ENCODE results near the gene ECSCR. TPM values are rescaled to one million over a fixed set of nuclear protein-coding genes. Genes with fewer than 3 reads are reported as not detected.
"Not testable (repeated sequence)": the region's sequence is repeated elsewhere in the genome, so short reads cannot be mapped to it uniquely, and the experiment has no call there.

Gene ECSCR
- total RNA-seq, 1 experiment from 2014 or later = not detected

DNA sequence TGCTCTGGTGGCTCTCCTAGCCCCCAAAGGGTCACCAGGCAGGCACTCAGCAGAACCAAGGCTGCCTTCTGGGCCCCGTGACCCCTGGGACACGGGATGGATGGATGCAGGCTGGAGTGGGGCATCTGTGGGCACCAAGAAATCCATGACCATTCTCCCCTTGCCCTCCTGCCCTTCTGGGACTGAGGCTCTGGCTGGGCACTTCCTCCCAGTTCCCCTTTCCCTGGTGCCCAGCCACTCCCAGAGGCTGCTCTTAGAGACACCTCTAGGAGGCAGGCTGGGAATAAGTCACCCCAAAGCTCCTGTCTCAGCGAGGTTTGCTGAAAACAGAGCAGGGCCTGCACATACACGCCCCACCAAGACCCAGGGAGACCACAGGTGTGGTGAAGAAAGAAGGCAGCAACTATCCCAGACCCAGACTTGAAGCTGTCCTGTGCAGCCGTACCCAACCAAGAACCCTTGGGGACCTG lies 19.1 kb upstream of the ECSCR start:
- BruUV-seq (replicated peaks) = no TSS peak
- H3K9me3 ChIP-seq = no peaks in the 10 kb centered on the region
- no peak overlapping the region for H3K4me3 ChIP-seq (ENCODE audit: low read depth, low read length)
- H3K4me3 Mint-ChIP-seq (ENCODE audit: unreplicated experiment) = no peak overlapping the region
- H3K36me3 ChIP-seq (ENCODE audit: control insufficient read depth, insufficient read depth, low read length) = no peaks in the 10 kb centered on the region
- TF ChIP-seq, protein P1, sequence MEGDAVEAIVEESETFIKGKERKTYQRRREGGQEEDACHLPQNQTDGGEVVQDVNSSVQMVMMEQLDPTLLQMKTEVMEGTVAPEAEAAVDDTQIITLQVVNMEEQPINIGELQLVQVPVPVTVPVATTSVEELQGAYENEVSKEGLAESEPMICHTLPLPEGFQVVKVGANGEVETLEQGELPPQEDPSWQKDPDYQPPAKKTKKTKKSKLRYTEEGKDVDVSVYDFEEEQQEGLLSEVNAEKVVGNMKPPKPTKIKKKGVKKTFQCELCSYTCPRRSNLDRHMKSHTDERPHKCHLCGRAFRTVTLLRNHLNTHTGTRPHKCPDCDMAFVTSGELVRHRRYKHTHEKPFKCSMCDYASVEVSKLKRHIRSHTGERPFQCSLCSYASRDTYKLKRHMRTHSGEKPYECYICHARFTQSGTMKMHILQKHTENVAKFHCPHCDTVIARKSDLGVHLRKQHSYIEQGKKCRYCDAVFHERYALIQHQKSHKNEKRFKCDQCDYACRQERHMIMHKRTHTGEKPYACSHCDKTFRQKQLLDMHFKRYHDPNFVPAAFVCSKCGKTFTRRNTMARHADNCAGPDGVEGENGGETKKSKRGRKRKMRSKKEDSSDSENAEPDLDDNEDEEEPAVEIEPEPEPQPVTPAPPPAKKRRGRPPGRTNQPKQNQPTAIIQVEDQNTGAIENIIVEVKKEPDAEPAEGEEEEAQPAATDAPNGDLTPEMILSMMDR (IDR thresholded peaks at IDR 0.05; ENCODE audit: insufficient read depth in 1 of 2, low read depth in 1 of 2, low read length in 1 of 2, severe bottlenecking in 1 of 2, unreplicated experiment in 1 of 2) = no peak
- DNase-seq = no peak
- no peaks in the 10 kb centered on the region for H3K27me3 ChIP-seq (replicated peaks; ENCODE audit: control insufficient read depth, insufficient read depth, low read length)
- no peaks in the 10 kb centered on the region for H3K4me1 Mint-ChIP-seq (ENCODE audit: low read depth, unreplicated experiment)
- intact Hi-C loops (cut with micrococcal nuclease; ENCODE audit: unreplicated experiment) = no loop called here
- H3K27ac Mint-ChIP-seq (ENCODE audit: unreplicated experiment) = no peak overlapping the region
- peaks cover 6% of the 10 kb centered on the region; the same call in 1 of the 2 replicates for H3K4me1 ChIP-seq
- ChIA-PET POLR2A (no interaction called here), CTCF (no interaction called here)
- H3K9me3 Mint-ChIP-seq (ENCODE audit: unreplicated experiment) = no peaks in the 10 kb centered on the region
- H3K36me3 Mint-ChIP-seq (ENCODE audit: insufficient read depth, unreplicated experiment) = no peaks in the 10 kb centered on the region
- H3K27me3 Mint-ChIP-seq (ENCODE audit: insufficient read depth, unreplicated experiment) = no peaks in the 10 kb centered on the region

DNA sequence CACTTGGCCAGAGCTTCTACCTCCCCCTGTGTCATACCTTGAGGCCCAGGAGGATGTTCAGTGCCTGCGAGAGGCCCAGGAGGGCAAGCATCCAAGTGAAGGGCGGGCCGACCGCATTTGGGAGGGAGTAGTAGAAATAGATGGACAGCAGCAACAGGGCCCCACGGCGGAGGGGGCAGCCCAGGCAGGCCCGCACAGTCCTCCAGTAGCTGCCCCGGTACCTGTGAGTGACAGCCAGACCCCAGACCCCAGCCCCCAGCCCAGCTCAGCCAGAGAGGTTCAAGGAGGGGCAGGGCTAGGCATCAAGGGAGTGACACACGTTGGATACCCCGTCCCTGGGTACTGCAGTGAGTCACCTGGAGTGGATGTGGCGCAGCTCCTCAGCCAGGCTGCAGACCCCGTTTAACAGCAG lies 18.6 kb upstream of the ECSCR start:
- Mint-ChIP-seq H3K4me1 (ENCODE audit: low read depth, unreplicated experiment) (no peaks in the 10 kb centered on the region), H3K36me3 (ENCODE audit: insufficient read depth, unreplicated experiment) (no peaks in the 10 kb centered on the region), H3K9me3 (ENCODE audit: unreplicated experiment) (no peaks in the 10 kb centered on the region), H3K4me3 (ENCODE audit: unreplicated experiment) (no peak overlapping the region), H3K27me3 (ENCODE audit: insufficient read depth, unreplicated experiment) (no peaks in the 10 kb centered on the region), H3K27ac (ENCODE audit: unreplicated experiment) (no peak overlapping the region)
- intact Hi-C loops (cut with micrococcal nuclease; ENCODE audit: unreplicated experiment) = no loop called here
- no TSS peak for BruUV-seq (replicated peaks)
- no peak for DNase-seq
- Histone ChIP-seq H3K4me1 (peaks cover 6% of the 10 kb centered on the region; the same call in 1 of the 2 replicates), H3K36me3 (ENCODE audit: control insufficient read depth, insufficient read depth, low read length) (no peaks in the 10 kb centered on the region), H3K27me3 (replicated peaks; ENCODE audit: control insufficient read depth, insufficient read depth, low read length) (no peaks in the 10 kb centered on the region), H3K9me3 (no peaks in the 10 kb centered on the region), H3K4me3 (ENCODE audit: low read depth, low read length) (no peak overlapping the region)
- ChIA-PET POLR2A (no interaction called here), CTCF (no interaction called here)
- TF ChIP-seq, protein P1 (IDR thresholded peaks at IDR 0.05; ENCODE audit: insufficient read depth in 1 of 2, low read depth in 1 of 2, low read length in 1 of 2, severe bottlenecking in 1 of 2, unreplicated experiment in 1 of 2) = no peak

DNA sequence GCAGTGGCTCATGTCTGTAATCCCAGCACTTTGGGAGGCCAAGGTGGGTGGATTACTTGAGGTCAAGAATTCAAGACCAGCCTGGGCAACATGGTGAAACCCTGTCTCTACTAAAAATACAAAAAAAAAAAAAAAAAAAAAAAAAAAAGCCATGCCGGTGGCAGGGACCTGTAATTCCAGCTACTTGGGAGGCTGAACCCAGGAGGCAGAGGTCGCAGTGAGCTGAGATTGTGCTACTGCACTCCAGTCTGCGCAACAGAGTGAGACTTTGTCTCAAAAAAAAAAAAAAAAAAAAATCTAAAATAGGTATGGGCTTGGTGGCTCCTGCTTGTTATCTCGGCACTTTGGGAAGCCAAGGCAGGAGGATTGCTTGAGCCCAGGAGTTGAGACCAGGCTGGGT lies 17.2 kb upstream of the ECSCR start:
- H3K27ac Mint-ChIP-seq (ENCODE audit: unreplicated experiment); H3K27me3 ChIP-seq (replicated peaks; ENCODE audit: control insufficient read depth, insufficient read depth, low read length); CTCF ChIA-PET; H3K4me3 ChIP-seq (ENCODE audit: low read depth, low read length); H3K9me3 ChIP-seq; H3K4me1 Mint-ChIP-seq (ENCODE audit: low read depth, unreplicated experiment); H3K27me3 Mint-ChIP-seq (ENCODE audit: insufficient read depth, unreplicated experiment); H3K4me1 ChIP-seq; BruUV-seq (replicated peaks); DNase-seq; H3K9me3 Mint-ChIP-seq (ENCODE audit: unreplicated experiment); H3K36me3 ChIP-seq (ENCODE audit: control insufficient read depth, insufficient read depth, low read length); H3K4me3 Mint-ChIP-seq (ENCODE audit: unreplicated experiment); H3K36me3 Mint-ChIP-seq (ENCODE audit: insufficient read depth, unreplicated experiment); POLR2A ChIA-PET: not testable (repeated sequence)
- intact Hi-C loops (cut with micrococcal nuclease; ENCODE audit: unreplicated experiment) = loop anchor here (5.0 kb wide), 1 partner anchor 33 kb away; no protein-coding TSS in a partner anchor

DNA sequence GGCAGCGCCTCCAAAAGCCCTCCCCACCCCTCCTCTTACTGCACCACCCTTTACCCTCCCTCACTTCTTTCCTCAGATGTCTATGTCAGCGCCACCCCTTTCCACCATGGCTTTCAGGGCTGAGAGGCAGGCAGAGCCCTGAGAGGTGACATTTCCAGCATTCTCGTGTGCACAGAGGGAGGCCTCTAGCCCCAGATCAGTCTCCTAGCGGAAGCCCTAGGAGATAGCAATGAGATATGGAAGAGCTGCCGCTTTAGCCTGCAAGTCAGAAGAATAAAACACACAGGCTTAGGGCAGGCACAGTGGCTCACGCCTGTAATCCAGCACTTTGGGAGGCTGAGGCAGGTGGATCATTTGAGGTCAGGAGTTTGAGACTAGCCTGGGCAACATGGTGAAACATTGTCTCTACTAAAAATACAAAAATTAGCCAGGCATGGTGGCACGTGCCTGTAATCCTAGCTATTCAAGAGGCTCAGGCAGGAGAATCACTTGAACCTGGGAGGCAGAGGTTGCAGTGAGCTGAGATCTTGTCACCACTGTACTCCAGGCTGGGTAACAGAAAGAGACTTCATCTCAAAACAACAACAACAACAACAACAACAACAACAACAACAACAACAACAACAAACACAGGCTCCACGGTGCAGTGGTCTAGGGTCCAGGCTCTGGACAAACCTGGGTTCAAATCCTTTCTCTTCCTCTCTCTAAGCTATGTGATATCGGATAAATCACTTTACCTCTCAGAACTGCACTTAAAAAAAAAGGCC lies 16.3 kb upstream of the ECSCR start:
- BruUV-seq (replicated peaks); H3K4me1 ChIP-seq; H3K4me1 Mint-ChIP-seq (ENCODE audit: low read depth, unreplicated experiment); H3K27me3 Mint-ChIP-seq (ENCODE audit: insufficient read depth, unreplicated experiment); H3K36me3 ChIP-seq (ENCODE audit: control insufficient read depth, insufficient read depth, low read length); H3K9me3 Mint-ChIP-seq (ENCODE audit: unreplicated experiment); H3K4me3 Mint-ChIP-seq (ENCODE audit: unreplicated experiment); DNase-seq; H3K36me3 Mint-ChIP-seq (ENCODE audit: insufficient read depth, unreplicated experiment); H3K9me3 ChIP-seq; H3K27me3 ChIP-seq (replicated peaks; ENCODE audit: control insufficient read depth, insufficient read depth, low read length); H3K27ac Mint-ChIP-seq (ENCODE audit: unreplicated experiment); H3K4me3 ChIP-seq (ENCODE audit: low read depth, low read length); POLR2A ChIA-PET: not testable (repeated sequence)
- CTCF ChIA-PET = interaction anchor here (0.8 kb wide), 1 partner anchor 40 kb away, joined by 3 read pairs; the partner anchor contains the start of gene DNAJC18
- intact Hi-C loops (cut with micrococcal nuclease; ENCODE audit: unreplicated experiment) = loop anchor here (5.0 kb wide), 1 partner anchor 33 kb away; no protein-coding TSS in a partner anchor
